Glomerular endothelial cell (primary cell): ENCODE data around the gene CGN. TPM values are rescaled to one million over a fixed set of nuclear protein-coding genes. Genes with fewer than 3 reads are reported as not detected.

Source experiments
- DNase-seq: peaks from one replicate; pipeline ENCODE4 v3.0.0-alpha.2; 2011; ENCODE audit warnings: low read depth, low spot score; ENCODE audit errors: extremely low read depth
- total RNA-seq: library from RNA; depleted of rRNA; stranded (reverse); fragments of >200 nt; gene quantifications from 2 replicates; pipeline ENCODE4 v1.2.3, GENCODE V29; 2015

The CGN gene, protein sequence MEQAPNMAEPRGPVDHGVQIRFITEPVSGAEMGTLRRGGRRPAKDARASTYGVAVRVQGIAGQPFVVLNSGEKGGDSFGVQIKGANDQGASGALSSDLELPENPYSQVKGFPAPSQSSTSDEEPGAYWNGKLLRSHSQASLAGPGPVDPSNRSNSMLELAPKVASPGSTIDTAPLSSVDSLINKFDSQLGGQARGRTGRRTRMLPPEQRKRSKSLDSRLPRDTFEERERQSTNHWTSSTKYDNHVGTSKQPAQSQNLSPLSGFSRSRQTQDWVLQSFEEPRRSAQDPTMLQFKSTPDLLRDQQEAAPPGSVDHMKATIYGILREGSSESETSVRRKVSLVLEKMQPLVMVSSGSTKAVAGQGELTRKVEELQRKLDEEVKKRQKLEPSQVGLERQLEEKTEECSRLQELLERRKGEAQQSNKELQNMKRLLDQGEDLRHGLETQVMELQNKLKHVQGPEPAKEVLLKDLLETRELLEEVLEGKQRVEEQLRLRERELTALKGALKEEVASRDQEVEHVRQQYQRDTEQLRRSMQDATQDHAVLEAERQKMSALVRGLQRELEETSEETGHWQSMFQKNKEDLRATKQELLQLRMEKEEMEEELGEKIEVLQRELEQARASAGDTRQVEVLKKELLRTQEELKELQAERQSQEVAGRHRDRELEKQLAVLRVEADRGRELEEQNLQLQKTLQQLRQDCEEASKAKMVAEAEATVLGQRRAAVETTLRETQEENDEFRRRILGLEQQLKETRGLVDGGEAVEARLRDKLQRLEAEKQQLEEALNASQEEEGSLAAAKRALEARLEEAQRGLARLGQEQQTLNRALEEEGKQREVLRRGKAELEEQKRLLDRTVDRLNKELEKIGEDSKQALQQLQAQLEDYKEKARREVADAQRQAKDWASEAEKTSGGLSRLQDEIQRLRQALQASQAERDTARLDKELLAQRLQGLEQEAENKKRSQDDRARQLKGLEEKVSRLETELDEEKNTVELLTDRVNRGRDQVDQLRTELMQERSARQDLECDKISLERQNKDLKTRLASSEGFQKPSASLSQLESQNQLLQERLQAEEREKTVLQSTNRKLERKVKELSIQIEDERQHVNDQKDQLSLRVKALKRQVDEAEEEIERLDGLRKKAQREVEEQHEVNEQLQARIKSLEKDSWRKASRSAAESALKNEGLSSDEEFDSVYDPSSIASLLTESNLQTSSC
- 0.12 and 0.58 TPM in 2 replicates for total RNA-seq

DNA sequence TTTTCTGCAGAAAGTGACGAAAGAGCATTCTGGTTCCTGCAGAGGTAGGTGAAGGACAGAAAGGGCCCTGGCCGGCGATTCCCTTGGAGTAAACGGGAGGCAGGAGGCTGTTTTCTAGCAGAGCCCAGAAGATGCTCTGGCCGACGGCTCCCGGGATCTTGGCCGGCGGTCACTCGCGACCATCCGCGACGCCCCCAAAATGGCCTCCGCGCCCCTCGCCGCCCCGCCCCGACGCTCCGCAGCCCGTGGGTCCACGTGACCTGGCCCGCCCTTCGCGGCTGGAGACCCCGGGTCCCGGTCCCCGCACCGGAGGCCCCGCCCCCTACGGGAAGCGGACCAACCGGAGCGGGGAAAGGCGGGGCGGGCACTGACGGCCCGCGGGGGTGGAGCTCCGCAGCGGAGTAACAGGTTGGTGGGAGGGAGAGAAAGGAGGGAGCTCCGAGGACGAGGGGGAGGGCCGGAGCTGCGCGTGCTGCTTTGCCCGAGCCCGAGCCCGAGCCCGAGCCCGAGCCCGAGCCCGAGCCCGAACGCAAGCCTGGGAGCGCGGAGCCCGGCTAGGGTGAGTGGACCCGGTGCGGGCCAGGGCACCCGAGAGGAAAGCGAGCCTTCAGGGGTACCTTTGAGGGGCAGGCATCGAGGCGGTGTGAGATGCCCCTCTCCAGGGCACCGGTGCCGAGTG lies at the start of gene CGN:
Gene CGN (plus strand): TSS at position 431 of the 679 bp plus-strand sequence. CDS start 7,133 bp downstream, outside the sequence.
- no peak for DNase-seq

GRCh38 chr1:151461694-151462093 lies 49.5 kb upstream of the CGN start:
- no peak for DNase-seq

GRCh38 chr1:151465026-151465425 lies 46.2 kb upstream of the CGN start:
- no peak for DNase-seq

GRCh38 chr1:151472856-151473731 lies 38.1 kb upstream of the CGN start:
- DNase-seq: no peak

GRCh38 chr1:151474745-151475144 lies 36.4 kb upstream of the CGN start:
- no peak for DNase-seq

- no peak for DNase-seq
Observed at GRCh38 chr1:151475175-151475574, 36.0 kb upstream of the CGN start.

DNA sequence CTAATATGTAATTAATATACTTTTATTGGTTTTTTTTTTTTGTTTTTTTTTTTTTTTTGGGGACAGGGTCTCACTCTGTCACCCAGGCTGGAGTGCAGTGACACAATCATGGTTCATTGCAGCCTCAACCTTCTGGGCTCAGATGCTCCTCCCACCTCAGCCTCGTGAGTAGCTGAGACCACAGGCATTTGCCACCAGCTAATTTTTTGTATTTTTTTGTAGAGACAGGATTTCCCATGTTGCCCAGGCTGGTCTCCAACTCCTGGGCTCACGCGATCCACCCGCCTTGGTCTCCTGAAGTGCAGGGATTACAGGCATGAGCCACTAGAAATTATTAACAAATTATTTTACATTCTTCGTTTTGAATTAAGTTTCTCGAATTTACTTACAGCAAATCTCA lies 35.1 kb upstream of the CGN start:
- no peak for DNase-seq

GRCh38 chr1:151477066-151477465 lies 34.1 kb upstream of the CGN start:
- no peak for DNase-seq

- DNase-seq: no peak
Observed at GRCh38 chr1:151478140-151478812, 32.9 kb upstream of the CGN start.

DNA sequence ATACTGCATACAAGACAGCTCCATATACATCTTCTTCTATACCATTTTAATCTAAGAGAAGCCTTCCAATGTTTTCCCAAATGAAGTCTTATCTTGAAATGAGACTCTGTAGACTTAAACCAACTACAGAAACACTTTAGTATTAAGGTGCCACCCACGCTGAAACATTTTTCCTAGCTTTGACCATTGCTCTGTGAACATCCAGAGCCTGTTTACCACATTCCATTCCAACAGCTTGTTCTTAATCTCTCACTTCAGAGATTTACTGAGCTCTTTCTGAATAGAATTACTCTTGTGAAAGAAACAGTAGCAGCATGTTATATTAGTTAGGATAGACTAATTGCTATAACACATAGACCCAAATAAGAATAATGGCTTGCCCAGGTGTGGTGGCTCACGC lies 32.3 kb upstream of the CGN start:
- DNase-seq: no peak

- no peak for DNase-seq
Observed at GRCh38 chr1:151479462-151479861, 31.7 kb upstream of the CGN start.

DNA sequence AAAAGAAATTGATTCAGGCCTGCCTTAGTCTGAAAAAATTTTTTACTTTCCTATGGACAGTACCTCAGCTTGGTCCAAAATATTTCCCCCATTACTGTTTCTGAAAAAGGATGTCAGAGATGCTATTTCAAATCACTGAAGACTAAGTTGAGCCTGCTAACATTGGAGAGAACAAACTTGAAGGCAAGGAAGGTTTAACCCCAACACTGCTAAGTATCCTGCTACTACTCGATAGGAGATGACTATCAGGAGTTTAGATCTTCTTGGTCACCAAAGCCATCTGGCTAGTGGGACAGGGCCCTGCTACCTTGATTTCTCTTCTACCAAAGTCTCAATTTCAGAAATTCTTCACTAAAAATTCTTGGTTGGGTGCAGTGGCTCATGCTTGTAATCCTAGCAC lies 29.2 kb upstream of the CGN start:
- DNase-seq: no peak

DNA sequence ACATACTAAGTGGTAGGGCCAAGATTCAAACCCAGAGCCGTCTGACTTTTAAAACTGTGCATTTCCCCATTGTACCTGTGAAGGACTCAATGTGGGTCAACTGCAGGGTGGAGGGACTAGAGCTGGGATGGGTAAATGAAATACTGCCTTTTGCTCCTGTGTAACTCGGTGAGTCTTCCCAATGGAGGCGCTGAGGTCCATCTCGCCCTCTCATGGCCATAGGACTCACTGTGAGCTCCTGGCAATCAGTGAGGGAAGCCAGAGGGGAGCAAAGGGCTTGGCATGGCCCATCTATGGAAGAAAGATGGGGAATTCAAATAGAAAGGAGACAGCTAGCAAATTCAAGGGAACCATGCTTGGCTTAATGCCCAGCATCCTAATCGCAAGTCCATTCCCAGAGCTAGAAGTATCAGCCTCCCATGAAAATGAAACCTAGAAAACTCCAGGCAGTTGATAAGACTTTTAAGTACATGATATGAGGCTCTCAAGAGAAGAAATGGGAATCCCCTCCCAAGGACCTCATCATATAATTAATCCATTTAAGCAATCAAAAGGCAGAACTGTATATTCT lies 25.4 kb upstream of the CGN start:
- no peak for DNase-seq

DNA sequence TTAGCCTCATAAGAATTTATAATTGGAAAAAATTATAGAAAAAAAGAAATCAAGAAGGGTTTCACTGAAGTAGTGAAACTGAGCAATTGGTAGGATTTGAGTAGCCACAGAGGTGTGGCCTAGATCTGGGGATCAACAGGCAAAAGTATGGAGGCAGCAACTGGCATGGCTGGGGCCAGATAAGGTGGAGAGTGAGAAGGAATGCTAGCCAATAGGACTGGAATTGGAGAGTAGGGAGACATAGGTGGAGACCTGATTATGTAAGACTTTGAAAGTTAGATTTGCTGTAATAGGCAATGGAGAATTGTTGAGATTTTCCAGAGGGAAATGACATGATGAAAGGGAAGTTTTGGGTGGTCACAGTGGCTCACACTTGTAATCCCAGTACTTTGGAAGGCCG lies 24.6 kb upstream of the CGN start:
- DNase-seq: no peak

DNA sequence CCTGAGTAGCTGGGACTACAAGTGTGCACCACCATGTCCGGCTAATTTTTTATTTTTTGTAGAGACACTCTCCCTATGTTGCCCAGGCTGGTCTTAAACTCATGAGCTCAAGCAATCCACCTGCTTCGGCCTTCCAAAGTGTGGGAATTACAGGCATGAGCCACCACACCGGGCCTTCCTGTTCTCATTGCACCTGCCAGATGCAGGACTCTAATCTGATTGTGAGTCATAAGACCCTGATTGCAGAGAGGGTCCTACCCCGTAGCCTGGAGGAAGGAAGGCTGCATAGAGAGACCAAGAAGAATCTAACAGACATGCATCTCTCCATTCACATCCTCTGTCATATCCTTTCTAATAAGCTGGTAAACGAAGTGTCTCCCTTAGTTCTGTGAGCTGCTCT lies 19.5 kb upstream of the CGN start:
- no peak for DNase-seq

DNA sequence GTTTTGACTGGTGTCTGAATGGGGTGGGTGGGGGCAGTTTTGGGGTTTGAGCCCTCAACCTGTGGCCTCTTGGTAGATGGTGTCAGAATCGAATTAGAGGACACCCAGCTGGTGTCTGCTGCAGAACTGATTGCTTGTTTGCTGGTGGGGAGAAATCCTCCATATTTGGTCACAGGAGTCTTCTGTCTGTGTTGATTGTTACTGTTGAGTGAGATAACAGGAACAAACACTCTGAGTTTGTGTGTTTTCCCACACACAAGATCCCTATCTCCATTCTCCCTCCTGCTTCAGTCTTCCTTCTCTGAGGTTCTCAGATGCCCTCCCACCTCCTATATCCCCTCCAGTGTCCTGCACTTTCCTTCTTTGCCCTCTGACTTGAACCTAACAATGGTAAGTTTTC lies 19.1 kb upstream of the CGN start:
- DNase-seq: no peak

- no peak for DNase-seq
Observed at GRCh38 chr1:151493042-151493441, 18.1 kb upstream of the CGN start.

DNA sequence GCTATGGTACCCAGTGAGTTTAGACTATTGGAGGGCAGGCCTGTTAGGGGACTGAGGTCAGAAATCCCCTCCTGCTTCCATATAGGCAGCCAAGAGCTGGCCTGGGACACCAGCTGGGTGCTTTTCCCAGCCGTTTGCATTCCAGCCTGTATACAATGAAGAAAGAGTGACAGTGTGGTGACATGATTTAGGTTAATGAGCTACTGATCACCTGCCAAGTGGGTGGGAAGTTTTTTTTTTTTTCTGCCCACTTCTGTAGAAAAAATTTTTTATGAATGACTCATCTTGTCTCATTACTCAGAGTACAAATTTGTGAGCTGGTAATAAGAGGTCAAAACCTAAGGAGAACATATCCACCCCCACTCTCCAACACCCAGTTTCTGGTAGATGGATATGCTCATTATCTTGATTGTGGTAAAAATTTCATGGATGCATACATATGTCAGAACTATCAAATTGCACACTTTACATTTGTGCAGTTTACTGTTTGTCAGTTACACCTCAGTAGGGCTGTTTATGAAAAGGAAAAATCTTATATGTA lies 16.4 kb upstream of the CGN start:
- DNase-seq: peak; percentile 39

- DNase-seq: no peak
Observed at GRCh38 chr1:151495316-151495715, 15.9 kb upstream of the CGN start.
